PFSK-1 (cell line): Measurements from ENCODE around the gene NDUFS7.

Experiments used
- POLR2AphosphoS5 ChIP-seq: IDR thresholded peaks from 2 replicates; pipeline ENCODE4 v1.6.1; 2012; ENCODE audit warnings: low read depth, mild to moderate bottlenecking, control low read depth, low read length, moderate library complexity
- REST ChIP-seq, 2 experiments: IDR thresholded peaks; 2 replicates each; pipeline versions ENCODE4 v1.6.1 to v1.8.0; 2011 to 2012; ENCODE audit warnings: low read depth in 2 of 2, low read length in 2 of 2, control low read depth in 1 of 2, inconsistent platforms in 1 of 2, mild to moderate bottlenecking in 1 of 2, moderate library complexity in 1 of 2; ENCODE audit not compliant: insufficient read depth in 1 of 2
- SIN3A ChIP-seq: IDR thresholded peaks from 2 replicates; pipeline ENCODE4 v1.6.1; 2012; ENCODE audit warnings: mild to moderate bottlenecking, low read length, moderate library complexity, borderline replicate concordance; ENCODE audit not compliant: insufficient read depth

DNA sequence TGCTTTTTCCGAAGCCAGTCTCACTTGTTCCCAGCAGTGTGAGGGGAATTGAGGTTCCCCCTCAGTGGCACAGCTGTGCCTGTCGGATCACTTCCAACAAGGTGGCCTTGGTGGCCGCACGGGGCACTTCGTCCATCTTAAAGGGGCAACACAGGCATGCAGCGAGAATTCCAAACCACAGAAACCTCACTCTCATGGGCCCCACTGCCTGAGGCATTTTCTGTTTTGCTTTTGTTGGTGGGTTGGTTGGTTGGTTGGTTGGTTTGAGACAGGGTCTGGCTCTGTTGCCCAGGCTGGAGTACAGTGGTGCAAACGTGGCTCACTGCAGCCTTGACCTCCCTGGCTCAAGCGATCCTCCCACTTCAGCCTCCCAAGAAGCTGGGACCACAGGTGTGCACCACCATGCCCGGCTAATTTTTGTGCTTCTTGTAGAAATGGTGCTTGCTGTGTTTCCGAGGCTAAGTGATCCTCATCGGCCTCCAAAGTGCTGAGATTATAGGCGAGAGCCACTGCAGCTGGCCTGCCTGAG lies 3.7 kb upstream of the NDUFS7 start:
- TF ChIP-seq REST (IDR thresholded peaks at IDR 0.05; ENCODE audit: insufficient read depth in 1 of 2, low read depth in 2 of 2, low read length in 2 of 2) = no peak
- TF ChIP-seq POLR2AphosphoS5 = no peak
- no peak for TF ChIP-seq SIN3A
